Left ventricle myocardium inferior (tissue), 1 donor: ENCODE measurements around the gene DOC2A. TPM values are rescaled to one million over a fixed set of nuclear protein-coding genes. Genes with fewer than 3 reads are reported as not detected.

Source experiments
- DNase-seq: peaks from one replicate; pipeline ENCODE4 v3.0.0-alpha.2; 2020
- H3K27ac ChIP-seq: fragments of 200-600 bp; replicated peaks from 2 replicates; pipeline ENCODE4 v1.8.0; 2021
- H3K27me3 ChIP-seq: fragments of 200-600 bp; 2 replicates; pipeline ENCODE4 v1.8.0; 2021; ENCODE audit warnings: low read depth
- H3K36me3 ChIP-seq: fragments of 200-600 bp; 2 replicates; pipeline ENCODE4 v1.8.0; 2021
- H3K4me1 ChIP-seq: fragments of 200-600 bp; 2 replicates; pipeline ENCODE4 v1.8.0; 2021
- H3K4me3 ChIP-seq: fragments of 200-600 bp; 2 replicates; pipeline ENCODE4 v1.8.0; 2021; ENCODE audit warnings: mild to moderate bottlenecking, moderate library complexity
- H3K9me3 ChIP-seq: fragments of 200-600 bp; replicated peaks from 2 replicates; pipeline ENCODE4 v1.8.0; 2021
- CTCF ChIP-seq: fragments of 200-600 bp; IDR thresholded peaks from 2 replicates; pipeline ENCODE4 v1.8.0; 2021; ENCODE audit warnings: antibody characterized with exemption, mild to moderate bottlenecking, borderline replicate concordance
- intact Hi-C: fragments of 100-400 bp; cut with micrococcal nuclease; formaldehyde crosslinking; loops from one replicate; pipeline ENCODE4 v1.11.0; 2022
- total RNA-seq: library from RNA; stranded (reverse); fragmentation: NEBNext Ultra II Directional; extraction: Animal tissue kit (Norgen Biotek cat#: 25700); gene quantifications from one replicate; pipeline ENCODE4 v1.2.1, GENCODE V29; 2021
- donor health status: DM: no; HTN: yes; CAD: no; lungs with severe emphysema.

DOC2A gene
- total RNA-seq, 1 donor from 2014 or later: 0.66 TPM

- intact Hi-C loops: no loop called here
- no peak overlapping the region for H3K27ac ChIP-seq
- no peak overlapping the region for H3K4me3 ChIP-seq
- H3K4me1 ChIP-seq: peaks cover 6% of the 10 kb centered on the region
- TF ChIP-seq CTCF: no peak
- DNase-seq: no peak
- peaks cover 100% of the 10 kb centered on the region for H3K36me3 ChIP-seq
- H3K9me3 ChIP-seq: no peaks in the 10 kb centered on the region
- H3K27me3 ChIP-seq: no peaks in the 10 kb centered on the region
These were observed 23.9 kb downstream of the DOC2A start for GRCh38 chr16:29986931-29987330.

GRCh38 chr16:29986231-29986630, 24.6 kb downstream of the DOC2A start:
- no peak for DNase-seq
- no peaks in the 10 kb centered on the region for H3K27me3 ChIP-seq
- TF ChIP-seq CTCF: no peak
- intact Hi-C loops: no loop called here
- peaks cover 8% of the 10 kb centered on the region for H3K4me1 ChIP-seq
- no peak overlapping the region for H3K4me3 ChIP-seq
- no peak overlapping the region for H3K27ac ChIP-seq
- H3K36me3 ChIP-seq: peaks cover 100% of the 10 kb centered on the region
- H3K9me3 ChIP-seq: no peaks in the 10 kb centered on the region

- Histone ChIP-seq H3K4me3 (no peak overlapping the region), H3K4me1 (peaks cover 11% of the 10 kb centered on the region), H3K36me3 (peaks cover 100% of the 10 kb centered on the region), H3K27ac (no peak overlapping the region), H3K27me3 (no peaks in the 10 kb centered on the region), H3K9me3 (no peaks in the 10 kb centered on the region)
- no peak for TF ChIP-seq CTCF
- DNase-seq: no peak
- intact Hi-C loops: no loop called here
These were observed 25.5 kb downstream of the DOC2A start for GRCh38 chr16:29985271-29985811.

- no peak overlapping the region for H3K27ac ChIP-seq
- H3K27me3 ChIP-seq: no peaks in the 10 kb centered on the region
- TF ChIP-seq CTCF: no peak
- no peak for DNase-seq
- no peaks in the 10 kb centered on the region for H3K9me3 ChIP-seq
- intact Hi-C loops: no loop called here
- peaks cover 16% of the 10 kb centered on the region for H3K4me1 ChIP-seq
- H3K36me3 ChIP-seq: peaks cover 100% of the 10 kb centered on the region
- H3K4me3 ChIP-seq: no peak overlapping the region
These were observed 26.1 kb downstream of the DOC2A start for GRCh38 chr16:29984764-29985147.

- no peak overlapping the region for H3K27ac ChIP-seq
- no peak for DNase-seq
- intact Hi-C loops: no loop called here
- no peak overlapping the region for H3K4me3 ChIP-seq
- no peak for TF ChIP-seq CTCF
- H3K4me1 ChIP-seq: peaks cover 20% of the 10 kb centered on the region
- no peaks in the 10 kb centered on the region for H3K27me3 ChIP-seq
- no peaks in the 10 kb centered on the region for H3K9me3 ChIP-seq
- peaks cover 100% of the 10 kb centered on the region for H3K36me3 ChIP-seq
These were observed 26.6 kb downstream of the DOC2A start for GRCh38 chr16:29984137-29984763.
